GM18507 (cell line): Measurements from ENCODE around the gene SAMD14.
A peak's percentile ranks its signal among the peaks of the same experiment; 100 is the strongest.

Experiments
- DNase-seq: peaks from one replicate; pipeline ENCODE4 v3.0.0; 2011; ENCODE audit warnings: low read depth; ENCODE audit not compliant: insufficient read length; ENCODE audit errors: extremely low spot score
- FAIRE-seq: peaks from 2 replicates; lab custom pipeline; 2011; peaks lifted over from hg19 to GRCh38; lab: Jason Lieb, UNC

Gene SAMD14

GRCh38 chr17:50129728-50130558 is at the start of gene SAMD14:
Gene SAMD14 (minus strand): TSS chr17:50130160. CDS start chr17:50124959, 5,201 bp downstream.
- DNase-seq = no peak
- no peak for FAIRE-seq

- peak; percentile 67 for FAIRE-seq
- DNase-seq = no peak
Observed at GRCh38 chr17:50177983-50178834, 48.2 kb upstream of the SAMD14 start.

- DNase-seq = no peak
Observed at GRCh38 chr17:50177476-50177875, 47.5 kb upstream of the SAMD14 start.

GRCh38 chr17:50176559-50177357 is 46.8 kb upstream of the SAMD14 start:
- FAIRE-seq (no peak), DNase-seq (no peak)

More at GRCh38 chr17:50177476-50177875, 47.5 kb upstream of the SAMD14 start:
- FAIRE-seq = no peak

GRCh38 chr17:50175035-50175807 is 45.3 kb upstream of the SAMD14 start:
- no peak for DNase-seq
- no peak for FAIRE-seq

- FAIRE-seq = no peak
- no peak for DNase-seq
Observed at GRCh38 chr17:50174444-50174843, 44.5 kb upstream of the SAMD14 start.

- no peak for DNase-seq
- no peak for FAIRE-seq
Observed at GRCh38 chr17:50173335-50173941, 43.5 kb upstream of the SAMD14 start.

GRCh38 chr17:50172936-50173334 is 43.0 kb upstream of the SAMD14 start:
- no peak for DNase-seq
- no peak for FAIRE-seq

- DNase-seq (no peak), FAIRE-seq (no peak)
Observed at GRCh38 chr17:50172130-50172529, 42.2 kb upstream of the SAMD14 start.

- DNase-seq = no peak
- FAIRE-seq = no peak
Observed at GRCh38 chr17:50171371-50172071, 41.6 kb upstream of the SAMD14 start.

- DNase-seq (no peak), FAIRE-seq (peak; percentile 92)
Observed at GRCh38 chr17:50170662-50171370, 40.9 kb upstream of the SAMD14 start.

GRCh38 chr17:50169881-50170459 is 40.0 kb upstream of the SAMD14 start:
- FAIRE-seq = no peak

GRCh38 chr17:50169121-50169764 is 39.3 kb upstream of the SAMD14 start:
- DNase-seq (no peak), FAIRE-seq (peak; percentile 87)

More at GRCh38 chr17:50169881-50170459, 40.0 kb upstream of the SAMD14 start:
- DNase-seq = no peak

GRCh38 chr17:50168319-50168718 is 38.4 kb upstream of the SAMD14 start:
- FAIRE-seq (no peak), DNase-seq (no peak)

GRCh38 chr17:50167371-50167770 is 37.4 kb upstream of the SAMD14 start:
- FAIRE-seq = no peak
- DNase-seq = no peak

GRCh38 chr17:50166518-50167181 is 36.7 kb upstream of the SAMD14 start:
- FAIRE-seq (no peak), DNase-seq (no peak)
